ENCODE results near the gene ARRDC3.
"Not testable (repeated sequence)": the region's sequence is repeated elsewhere in the genome, so short reads cannot be mapped to it uniquely, and the experiment has no call there.

The ARRDC3 gene

DNA sequence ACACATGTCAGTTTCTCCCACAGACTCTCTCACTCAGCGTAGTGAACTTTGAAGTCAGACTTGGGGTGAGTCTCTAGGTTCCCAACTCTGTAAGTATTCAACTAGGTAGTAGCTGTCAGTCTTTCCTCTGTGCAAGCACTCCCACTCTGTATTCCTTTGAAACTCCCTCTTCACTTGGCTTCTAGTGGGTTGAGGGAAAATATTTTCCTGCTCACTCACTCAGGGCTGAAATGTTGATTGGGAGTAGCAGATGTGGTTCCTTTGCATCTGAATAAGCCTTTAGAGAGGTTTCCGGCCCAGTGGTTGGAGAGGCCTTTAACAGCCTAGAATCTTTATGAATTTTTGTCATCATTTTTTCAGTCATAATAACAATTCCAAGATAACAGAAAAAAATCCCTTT is 18.1 kb upstream of the ARRDC3 start:
- no peaks in the 10 kb centered on the region for H3K27me3 ChIP-seq (ENCODE audit: insufficient read depth, poor library complexity, severe bottlenecking)
- no peak for DNase-seq (ENCODE audit: low read depth in 1 of 2, low spot score in 1 of 2)
- H3K27ac ChIP-seq (replicated peaks) = no peak overlapping the region
- H3K4me3 ChIP-seq (replicated peaks; ENCODE audit: insufficient read depth, low read length) = no peak overlapping the region
- TF ChIP-seq, protein P1, sequence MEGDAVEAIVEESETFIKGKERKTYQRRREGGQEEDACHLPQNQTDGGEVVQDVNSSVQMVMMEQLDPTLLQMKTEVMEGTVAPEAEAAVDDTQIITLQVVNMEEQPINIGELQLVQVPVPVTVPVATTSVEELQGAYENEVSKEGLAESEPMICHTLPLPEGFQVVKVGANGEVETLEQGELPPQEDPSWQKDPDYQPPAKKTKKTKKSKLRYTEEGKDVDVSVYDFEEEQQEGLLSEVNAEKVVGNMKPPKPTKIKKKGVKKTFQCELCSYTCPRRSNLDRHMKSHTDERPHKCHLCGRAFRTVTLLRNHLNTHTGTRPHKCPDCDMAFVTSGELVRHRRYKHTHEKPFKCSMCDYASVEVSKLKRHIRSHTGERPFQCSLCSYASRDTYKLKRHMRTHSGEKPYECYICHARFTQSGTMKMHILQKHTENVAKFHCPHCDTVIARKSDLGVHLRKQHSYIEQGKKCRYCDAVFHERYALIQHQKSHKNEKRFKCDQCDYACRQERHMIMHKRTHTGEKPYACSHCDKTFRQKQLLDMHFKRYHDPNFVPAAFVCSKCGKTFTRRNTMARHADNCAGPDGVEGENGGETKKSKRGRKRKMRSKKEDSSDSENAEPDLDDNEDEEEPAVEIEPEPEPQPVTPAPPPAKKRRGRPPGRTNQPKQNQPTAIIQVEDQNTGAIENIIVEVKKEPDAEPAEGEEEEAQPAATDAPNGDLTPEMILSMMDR (IDR thresholded peaks at IDR 0.05; ENCODE audit: insufficient read depth, low read length) = no peak
- TF ChIP-seq POLR2AphosphoS5 (IDR thresholded peaks at IDR 0.05; ENCODE audit: low read depth) = no peak

DNA sequence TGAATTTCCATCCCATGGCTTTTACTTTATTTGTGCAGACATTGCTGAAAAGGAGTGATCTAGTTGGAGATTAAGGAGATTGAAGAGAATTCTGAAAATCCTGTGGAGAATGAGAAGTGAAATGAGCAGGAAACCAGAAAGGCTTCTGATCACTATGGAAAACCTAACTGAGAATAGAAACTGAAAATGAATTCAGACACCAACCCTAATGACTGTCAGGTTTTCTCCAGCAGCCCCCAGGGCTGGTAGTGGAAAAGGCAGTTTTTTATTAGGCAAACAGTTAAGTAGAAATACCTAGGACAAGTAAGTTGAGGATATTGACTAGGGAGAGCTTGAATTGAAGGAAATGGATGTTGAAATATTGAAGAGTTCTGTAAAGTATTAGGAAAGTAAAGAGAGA is 14.7 kb upstream of the ARRDC3 start:
- no peak for TF ChIP-seq POLR2AphosphoS5 (IDR thresholded peaks at IDR 0.05; ENCODE audit: low read depth)
- TF ChIP-seq GABPA (IDR thresholded peaks at IDR 0.05; ENCODE audit: low read depth) = no peak
- TF ChIP-seq, protein P1 (IDR thresholded peaks at IDR 0.05; ENCODE audit: insufficient read depth, low read length) = no peak
- TF ChIP-seq, protein P2, sequence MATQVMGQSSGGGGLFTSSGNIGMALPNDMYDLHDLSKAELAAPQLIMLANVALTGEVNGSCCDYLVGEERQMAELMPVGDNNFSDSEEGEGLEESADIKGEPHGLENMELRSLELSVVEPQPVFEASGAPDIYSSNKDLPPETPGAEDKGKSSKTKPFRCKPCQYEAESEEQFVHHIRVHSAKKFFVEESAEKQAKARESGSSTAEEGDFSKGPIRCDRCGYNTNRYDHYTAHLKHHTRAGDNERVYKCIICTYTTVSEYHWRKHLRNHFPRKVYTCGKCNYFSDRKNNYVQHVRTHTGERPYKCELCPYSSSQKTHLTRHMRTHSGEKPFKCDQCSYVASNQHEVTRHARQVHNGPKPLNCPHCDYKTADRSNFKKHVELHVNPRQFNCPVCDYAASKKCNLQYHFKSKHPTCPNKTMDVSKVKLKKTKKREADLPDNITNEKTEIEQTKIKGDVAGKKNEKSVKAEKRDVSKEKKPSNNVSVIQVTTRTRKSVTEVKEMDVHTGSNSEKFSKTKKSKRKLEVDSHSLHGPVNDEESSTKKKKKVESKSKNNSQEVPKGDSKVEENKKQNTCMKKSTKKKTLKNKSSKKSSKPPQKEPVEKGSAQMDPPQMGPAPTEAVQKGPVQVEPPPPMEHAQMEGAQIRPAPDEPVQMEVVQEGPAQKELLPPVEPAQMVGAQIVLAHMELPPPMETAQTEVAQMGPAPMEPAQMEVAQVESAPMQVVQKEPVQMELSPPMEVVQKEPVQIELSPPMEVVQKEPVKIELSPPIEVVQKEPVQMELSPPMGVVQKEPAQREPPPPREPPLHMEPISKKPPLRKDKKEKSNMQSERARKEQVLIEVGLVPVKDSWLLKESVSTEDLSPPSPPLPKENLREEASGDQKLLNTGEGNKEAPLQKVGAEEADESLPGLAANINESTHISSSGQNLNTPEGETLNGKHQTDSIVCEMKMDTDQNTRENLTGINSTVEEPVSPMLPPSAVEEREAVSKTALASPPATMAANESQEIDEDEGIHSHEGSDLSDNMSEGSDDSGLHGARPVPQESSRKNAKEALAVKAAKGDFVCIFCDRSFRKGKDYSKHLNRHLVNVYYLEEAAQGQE (IDR thresholded peaks at IDR 0.05; ENCODE audit: insufficient replicate concordance, low read depth) = no peak
- TF ChIP-seq SPI1 (IDR thresholded peaks at IDR 0.05; ENCODE audit: borderline replicate concordance, low read depth) = no peak
- Histone ChIP-seq H3K27ac (replicated peaks) (no peak overlapping the region), H3K4me3 (replicated peaks; ENCODE audit: insufficient read depth, low read length) (no peak overlapping the region), H3K27me3 (ENCODE audit: insufficient read depth, poor library complexity, severe bottlenecking) (no peaks in the 10 kb centered on the region)
- DNase-seq (ENCODE audit: low read depth in 1 of 2, low spot score in 1 of 2) = no peak

DNA sequence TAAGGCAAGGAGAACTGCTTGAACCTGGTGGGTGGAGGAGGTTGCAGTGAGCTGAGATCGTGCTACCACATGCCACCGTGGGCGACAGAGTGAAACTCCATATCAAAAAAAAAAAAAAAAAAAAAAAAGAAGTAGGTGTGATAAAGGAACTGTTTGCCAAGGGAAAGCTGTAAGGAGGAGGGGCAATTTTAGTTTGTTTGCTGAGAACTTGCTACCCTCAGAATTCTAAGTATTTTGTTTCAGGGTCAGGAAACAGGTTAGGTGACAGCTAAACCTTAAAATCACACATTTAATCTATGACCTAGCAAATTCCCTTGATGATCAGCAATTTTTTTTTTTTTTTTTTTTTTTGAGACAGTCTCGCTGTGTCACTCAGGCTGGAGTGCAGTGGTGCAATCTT is 7.2 kb upstream of the ARRDC3 start:
- Histone ChIP-seq H3K27ac (replicated peaks) (no peak overlapping the region), H3K4me3 (replicated peaks; ENCODE audit: insufficient read depth, low read length) (no peak overlapping the region), H3K27me3 (ENCODE audit: insufficient read depth, poor library complexity, severe bottlenecking) (no peaks in the 10 kb centered on the region)
- no peak for TF ChIP-seq POLR2AphosphoS5 (IDR thresholded peaks at IDR 0.05; ENCODE audit: low read depth)
- TF ChIP-seq, protein P1 (IDR thresholded peaks at IDR 0.05; ENCODE audit: insufficient read depth, low read length) = no peak
- TF ChIP-seq SPI1 (IDR thresholded peaks at IDR 0.05; ENCODE audit: borderline replicate concordance, low read depth) = no peak
- TF ChIP-seq, protein P2 (IDR thresholded peaks at IDR 0.05; ENCODE audit: insufficient replicate concordance, low read depth) = no peak
- no peak for TF ChIP-seq GABPA (IDR thresholded peaks at IDR 0.05; ENCODE audit: low read depth)
- DNase-seq (ENCODE audit: low read depth in 1 of 2, low spot score in 1 of 2) = no peak

DNA sequence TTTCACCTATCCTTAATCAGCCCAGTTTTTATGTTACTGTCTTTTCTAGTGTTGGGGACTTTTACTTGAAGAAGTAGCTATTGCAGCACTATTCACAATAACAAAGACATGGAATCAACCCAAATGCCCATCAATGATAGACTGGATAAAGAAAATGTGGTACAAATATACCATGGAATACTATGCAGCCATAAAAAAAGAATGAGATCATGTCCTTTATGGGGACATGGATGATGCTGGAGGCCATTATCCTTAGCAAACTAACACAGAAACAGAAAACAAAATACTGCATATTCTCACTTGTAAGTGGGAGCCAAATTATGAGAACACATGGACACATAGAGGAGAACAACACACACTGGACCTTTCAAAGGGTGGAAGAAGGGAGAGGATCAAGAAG is 6.4 kb upstream of the ARRDC3 start:
- H3K27me3 ChIP-seq (ENCODE audit: insufficient read depth, poor library complexity, severe bottlenecking); H3K27ac ChIP-seq (replicated peaks); H3K4me3 ChIP-seq (replicated peaks; ENCODE audit: insufficient read depth, low read length); DNase-seq (ENCODE audit: low read depth in 1 of 2, low spot score in 1 of 2): not testable (repeated sequence)

All from HL-60 (cell line).